CD4-positive, alpha-beta T cell treated with Interleukin-15 for 1 hour (primary cell): ENCODE results near the gene RRAGD.

Source experiments
- DNase-seq: peaks from one replicate; pipeline ENCODE4 v3.0.0-alpha.2; 2020

The RRAGD gene

GRCh38 chr6:89375427-89376267 is 36.4 kb downstream of the RRAGD start:
- peak; percentile 80 for DNase-seq

GRCh38 chr6:89372506-89372901 is 39.6 kb downstream of the RRAGD start:
- no peak for DNase-seq

GRCh38 chr6:89371849-89372505 is 40.1 kb downstream of the RRAGD start:
- peak; percentile 80 for DNase-seq

- no peak for DNase-seq
Observed at GRCh38 chr6:89368999-89369398, 43.1 kb downstream of the RRAGD start.

- DNase-seq: peak; percentile 26
Observed at GRCh38 chr6:89368107-89368506, 44.0 kb downstream of the RRAGD start.

- DNase-seq: no peak
Observed at GRCh38 chr6:89364586-89364985, 47.5 kb downstream of the RRAGD start.

- DNase-seq: no peak
Observed at GRCh38 chr6:89361171-89361570, 50.9 kb downstream of the RRAGD start.

- no peak for DNase-seq
Observed at GRCh38 chr6:89360415-89360999, 51.6 kb downstream of the RRAGD start.

GRCh38 chr6:89359561-89359960 is 52.5 kb downstream of the RRAGD start:
- DNase-seq: no peak

- peak; percentile 27 for DNase-seq
Observed at GRCh38 chr6:89357390-89357789, 54.7 kb downstream of the RRAGD start.

GRCh38 chr6:89356642-89357170 is 55.4 kb downstream of the RRAGD start:
- DNase-seq: no peak

GRCh38 chr6:89355511-89356194 is 56.4 kb downstream of the RRAGD start:
- DNase-seq: no peak

GRCh38 chr6:89353702-89354392 is 58.2 kb downstream of the RRAGD start:
- DNase-seq: no peak

- DNase-seq: no peak
Observed at GRCh38 chr6:89353118-89353556, 58.9 kb downstream of the RRAGD start.

- DNase-seq: peak; percentile 89
Observed at GRCh38 chr6:89352278-89353117, 59.6 kb downstream of the RRAGD start, which contains the start of gene UBE2J1. TSS of gene UBE2J1 (minus strand) at chr6:89352722. CDS start at chr6:89352569, 153 bp downstream.

GRCh38 chr6:89351671-89352277 is 60.3 kb downstream of the RRAGD start:
- no peak for DNase-seq

- DNase-seq: no peak
Observed at GRCh38 chr6:89350281-89350966, 61.6 kb downstream of the RRAGD start.

- DNase-seq: no peak
Observed at GRCh38 chr6:89348372-89348771, 63.7 kb downstream of the RRAGD start.

- DNase-seq: no peak
Observed at GRCh38 chr6:89347825-89348224, 64.2 kb downstream of the RRAGD start.

- DNase-seq: no peak
Observed at GRCh38 chr6:89346433-89346832, 65.6 kb downstream of the RRAGD start.
